Fibroblast of lung (primary cell): ENCODE data around the gene VSTM5.
"Not testable (repeated sequence)": the region's sequence is repeated elsewhere in the genome, so short reads cannot be mapped to it uniquely, and the experiment has no call there.

Source experiments
- EZH2 ChIP-seq: IDR thresholded peaks from 2 replicates; pipeline ENCODE4 v1.5.1; 2012; ENCODE audit warnings: low read length, control low read depth, mild to moderate bottlenecking; ENCODE audit errors: missing control alignments
- TF ChIP-seq, protein P1 (sequence below), 2 donors: IDR thresholded peaks in 1 of 2; conservative IDR thresholded peaks in 1 of 2; 1 replicate in 1 of 2; 2 replicates in 1 of 2; pipeline ENCODE4 v1.5.1; 2011 to 2012; ENCODE audit warnings: low read length in 2 of 2, control low read depth in 1 of 2, inconsistent platforms in 1 of 2, low read depth in 1 of 2, mild to moderate bottlenecking in 1 of 2

DNA sequence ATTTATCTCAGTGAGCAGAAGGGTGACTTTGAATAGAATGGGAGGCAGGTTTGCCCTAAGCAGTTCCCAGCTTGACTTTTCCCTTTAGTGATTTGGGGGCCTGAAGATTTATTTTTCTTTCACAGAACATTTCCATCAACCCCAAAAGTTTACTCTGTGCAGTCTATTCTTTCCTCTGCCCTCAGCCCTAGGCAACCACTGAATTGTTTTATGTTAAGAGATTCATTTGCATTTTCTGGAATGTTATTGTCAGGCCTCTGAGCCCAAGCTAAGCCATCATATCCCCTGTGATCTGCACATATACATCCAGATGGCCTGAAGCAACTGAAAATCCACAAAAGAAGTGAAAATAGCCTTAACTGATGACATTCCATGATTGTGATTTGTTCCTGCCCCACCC, 28.7 kb upstream of the VSTM5 start:
- TF ChIP-seq, protein P1, sequence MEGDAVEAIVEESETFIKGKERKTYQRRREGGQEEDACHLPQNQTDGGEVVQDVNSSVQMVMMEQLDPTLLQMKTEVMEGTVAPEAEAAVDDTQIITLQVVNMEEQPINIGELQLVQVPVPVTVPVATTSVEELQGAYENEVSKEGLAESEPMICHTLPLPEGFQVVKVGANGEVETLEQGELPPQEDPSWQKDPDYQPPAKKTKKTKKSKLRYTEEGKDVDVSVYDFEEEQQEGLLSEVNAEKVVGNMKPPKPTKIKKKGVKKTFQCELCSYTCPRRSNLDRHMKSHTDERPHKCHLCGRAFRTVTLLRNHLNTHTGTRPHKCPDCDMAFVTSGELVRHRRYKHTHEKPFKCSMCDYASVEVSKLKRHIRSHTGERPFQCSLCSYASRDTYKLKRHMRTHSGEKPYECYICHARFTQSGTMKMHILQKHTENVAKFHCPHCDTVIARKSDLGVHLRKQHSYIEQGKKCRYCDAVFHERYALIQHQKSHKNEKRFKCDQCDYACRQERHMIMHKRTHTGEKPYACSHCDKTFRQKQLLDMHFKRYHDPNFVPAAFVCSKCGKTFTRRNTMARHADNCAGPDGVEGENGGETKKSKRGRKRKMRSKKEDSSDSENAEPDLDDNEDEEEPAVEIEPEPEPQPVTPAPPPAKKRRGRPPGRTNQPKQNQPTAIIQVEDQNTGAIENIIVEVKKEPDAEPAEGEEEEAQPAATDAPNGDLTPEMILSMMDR (conservative IDR thresholded peaks at IDR 0.05 in 1 of 2, IDR thresholded peaks at IDR 0.05 in 1 of 2; ENCODE audit: low read depth in 1 of 2, low read length in 2 of 2) = not testable (repeated sequence)
- not testable (repeated sequence) for TF ChIP-seq EZH2
